Testis (tissue), 3 donors: Measurements from ENCODE around the gene UBE2E2. TPM values are rescaled to one million over a fixed set of nuclear protein-coding genes. Genes with fewer than 3 reads are reported as not detected.

Experiments used
- DNase-seq: peaks from one replicate; pipeline ENCODE4 v3.0.0-alpha.2; 2019
- H3K27ac ChIP-seq, 2 donors: fragments of 200-600 bp; sonication (generic); one replicate each; pipeline ENCODE4 v1.5.1; 2019
- H3K27me3 ChIP-seq: fragments of 200-600 bp; sonication (generic); one replicate; pipeline ENCODE4 v1.5.1; 2019
- H3K36me3 ChIP-seq: fragments of 200-600 bp; sonication (generic); one replicate; pipeline ENCODE4 v1.5.1; 2017; ENCODE audit warnings: low read depth; ENCODE audit errors: missing control alignments
- H3K4me1 ChIP-seq: fragments of 200-600 bp; sonication (generic); one replicate; pipeline ENCODE4 v1.5.1; 2019
- H3K4me3 ChIP-seq, 2 donors: fragments of 200-600 bp; sonication (generic); one replicate each; pipeline ENCODE4 v1.5.1; 2017 to 2019
- H3K9me3 ChIP-seq: fragments of 200-600 bp; sonication (generic); one replicate; pipeline ENCODE4 v1.5.1; 2017
- POLR2A ChIP-seq: fragments of 450-650 bp; IDR thresholded peaks from one replicate; pipeline ENCODE4 v1.6.1; 2017; ENCODE audit warnings: antibody characterized with exemption, mild to moderate bottlenecking, moderate library complexity
- WGBS, 2 donors: methylation state at CpG; one replicate each; pipeline ENCODE4 v1.1.5; 2018; 5-methylcytosine and 5-hydroxymethylcytosine counted together
- intact Hi-C: fragments of 100-400 bp; cut with DNase I; formaldehyde crosslinking; loops from one replicate; pipeline ENCODE4 v1.15.1; 2023; ENCODE audit warnings: low total_unique reads
- polyA plus RNA-seq: library from polyadenylated mRNA; stranded (reverse); fragments of 350-450 nt; fragmentation: Illumina TruSeq; extraction: RNeasy Lipid Tissue Mini Kit (QIAGEN cat#74804); gene quantifications from one replicate; pipeline ENCODE4 v1.2.3, GENCODE V29; 2014; ENCODE audit warnings: low read depth, low replicate concordance; ENCODE audit not compliant: insufficient read depth
- total RNA-seq, 2 donors: library from RNA; depleted of rRNA; stranded (reverse); fragments of >200 nt; gene quantifications; one replicate each; pipeline ENCODE4 v1.2.3, GENCODE V29; 2016
- TF ChIP-seq, protein P1 (sequence below), 3 experiments: fragments of 450-650 bp in 2 of 3; fragments of 200-600 bp in 1 of 3; sonication (generic) in 1 of 3; IDR thresholded peaks; one replicate each; pipeline ENCODE4 v1.5.1; 2016 to 2019; ENCODE audit warnings: antibody characterized with exemption in 3 of 3, mild to moderate bottlenecking in 2 of 3, moderate library complexity in 1 of 3

Gene UBE2E2
- total and polyA plus RNA-seq, 3 donors from 2014 or later, result 45.5 to 94.2 (median 48.7) TPM

DNA sequence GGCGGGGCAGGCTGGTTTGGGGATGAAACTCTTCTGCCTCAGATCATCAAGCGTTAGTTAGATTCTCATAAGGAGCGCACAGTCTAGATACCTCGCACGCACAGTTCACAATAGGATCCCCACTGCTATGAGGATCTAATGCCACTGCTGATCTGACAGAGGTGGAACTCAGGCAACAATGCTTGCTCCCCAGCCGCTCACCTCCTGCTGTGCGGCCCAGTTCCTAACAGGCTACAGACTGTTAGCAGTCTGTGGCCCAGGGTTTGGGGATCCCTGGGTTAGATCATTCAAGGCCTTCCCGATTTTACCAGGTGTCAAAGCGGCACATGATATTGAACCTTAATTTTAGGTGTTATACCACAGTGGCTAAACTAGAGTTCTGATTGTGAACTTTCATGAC is 232.8 kb downstream of the UBE2E2 start:
- 94 to 96% methylated on average over 8 to 9 of the region's 9 CpGs for WGBS, 2 donors
- Histone ChIP-seq H3K36me3 (no peaks in the 10 kb centered on the region), H3K9me3 (no peaks in the 10 kb centered on the region), H3K27me3 (no peaks in the 10 kb centered on the region), H3K4me3 (no peak overlapping the region), H3K27ac (no peak overlapping the region), H3K4me1 (no peaks in the 10 kb centered on the region)
- TF ChIP-seq, protein P1, sequence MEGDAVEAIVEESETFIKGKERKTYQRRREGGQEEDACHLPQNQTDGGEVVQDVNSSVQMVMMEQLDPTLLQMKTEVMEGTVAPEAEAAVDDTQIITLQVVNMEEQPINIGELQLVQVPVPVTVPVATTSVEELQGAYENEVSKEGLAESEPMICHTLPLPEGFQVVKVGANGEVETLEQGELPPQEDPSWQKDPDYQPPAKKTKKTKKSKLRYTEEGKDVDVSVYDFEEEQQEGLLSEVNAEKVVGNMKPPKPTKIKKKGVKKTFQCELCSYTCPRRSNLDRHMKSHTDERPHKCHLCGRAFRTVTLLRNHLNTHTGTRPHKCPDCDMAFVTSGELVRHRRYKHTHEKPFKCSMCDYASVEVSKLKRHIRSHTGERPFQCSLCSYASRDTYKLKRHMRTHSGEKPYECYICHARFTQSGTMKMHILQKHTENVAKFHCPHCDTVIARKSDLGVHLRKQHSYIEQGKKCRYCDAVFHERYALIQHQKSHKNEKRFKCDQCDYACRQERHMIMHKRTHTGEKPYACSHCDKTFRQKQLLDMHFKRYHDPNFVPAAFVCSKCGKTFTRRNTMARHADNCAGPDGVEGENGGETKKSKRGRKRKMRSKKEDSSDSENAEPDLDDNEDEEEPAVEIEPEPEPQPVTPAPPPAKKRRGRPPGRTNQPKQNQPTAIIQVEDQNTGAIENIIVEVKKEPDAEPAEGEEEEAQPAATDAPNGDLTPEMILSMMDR (IDR thresholded peaks at IDR 0.05), result no peak
- TF ChIP-seq POLR2A, result no peak
- intact Hi-C loops, result no loop called here
- DNase-seq, result no peak

DNA sequence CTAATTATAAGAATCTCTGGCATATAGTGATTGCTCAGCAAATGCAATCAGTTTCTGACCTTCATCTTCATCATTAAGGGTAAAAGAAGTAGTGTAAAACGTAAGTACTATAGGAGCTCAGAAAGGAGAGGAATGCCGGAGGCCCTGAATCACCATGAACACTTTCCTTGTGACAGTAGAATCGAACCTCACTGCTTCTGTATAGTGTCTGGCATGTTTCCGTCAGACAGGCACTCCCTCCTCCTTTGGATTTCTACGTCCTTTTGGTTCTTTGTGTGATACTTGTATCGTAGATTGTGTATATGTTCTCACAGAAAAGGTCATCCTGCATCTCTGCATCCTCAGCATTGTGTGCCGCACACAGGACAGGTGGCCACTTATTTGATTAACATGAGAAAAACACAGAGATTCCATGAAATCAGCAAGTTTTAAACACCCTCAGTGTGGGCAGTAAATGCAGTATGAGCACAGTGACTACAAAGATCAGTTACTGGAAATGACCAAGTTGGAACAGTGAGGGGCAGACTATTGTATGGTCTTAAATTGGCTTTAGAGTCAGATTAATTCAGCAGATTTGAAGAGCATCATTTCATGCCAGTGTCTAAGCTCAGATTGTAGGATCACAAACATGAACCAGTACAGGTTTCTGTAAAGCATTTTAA is 234.5 kb downstream of the UBE2E2 start:
- H3K36me3 ChIP-seq, result no peaks in the 10 kb centered on the region
- WGBS, 2 donors, result 90 to 93% methylated on average over 7 of the region's 7 CpGs
- no peak overlapping the region for H3K27ac ChIP-seq
- no peaks in the 10 kb centered on the region for H3K9me3 ChIP-seq
- no peak overlapping the region for H3K4me3 ChIP-seq
- TF ChIP-seq, protein P1 (IDR thresholded peaks at IDR 0.05), result no peak
- no peak for TF ChIP-seq POLR2A
- DNase-seq, result no peak
- no peaks in the 10 kb centered on the region for H3K27me3 ChIP-seq
- intact Hi-C loops, result no loop called here
- no peaks in the 10 kb centered on the region for H3K4me1 ChIP-seq

DNA sequence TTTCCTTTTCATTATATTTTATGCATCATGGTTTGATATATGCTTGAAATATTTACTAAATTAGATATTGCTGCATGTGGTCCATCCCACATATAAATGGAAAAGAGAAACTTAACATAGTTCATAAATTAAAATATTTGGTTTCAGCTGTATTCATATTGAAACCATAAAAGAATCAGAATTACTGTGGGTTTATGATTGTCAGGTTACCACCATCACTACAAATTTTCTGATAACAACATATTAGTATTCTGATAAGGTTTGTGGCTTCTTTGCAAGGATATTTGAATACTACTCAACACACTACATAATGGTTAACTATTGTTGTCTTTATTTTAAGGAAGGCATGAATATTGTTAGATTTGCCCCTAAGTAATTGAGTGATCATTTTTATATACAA is 235.5 kb downstream of the UBE2E2 start:
- no peaks in the 10 kb centered on the region for H3K27me3 ChIP-seq
- H3K36me3 ChIP-seq, result no peaks in the 10 kb centered on the region
- no peak for DNase-seq
- intact Hi-C loops, result no loop called here
- no peak overlapping the region for H3K27ac ChIP-seq
- H3K4me3 ChIP-seq, result no peak overlapping the region
- H3K4me1 ChIP-seq, result no peaks in the 10 kb centered on the region
- TF ChIP-seq POLR2A, result no peak
- TF ChIP-seq, protein P1 (IDR thresholded peaks at IDR 0.05), result no peak
- H3K9me3 ChIP-seq, result no peaks in the 10 kb centered on the region

DNA sequence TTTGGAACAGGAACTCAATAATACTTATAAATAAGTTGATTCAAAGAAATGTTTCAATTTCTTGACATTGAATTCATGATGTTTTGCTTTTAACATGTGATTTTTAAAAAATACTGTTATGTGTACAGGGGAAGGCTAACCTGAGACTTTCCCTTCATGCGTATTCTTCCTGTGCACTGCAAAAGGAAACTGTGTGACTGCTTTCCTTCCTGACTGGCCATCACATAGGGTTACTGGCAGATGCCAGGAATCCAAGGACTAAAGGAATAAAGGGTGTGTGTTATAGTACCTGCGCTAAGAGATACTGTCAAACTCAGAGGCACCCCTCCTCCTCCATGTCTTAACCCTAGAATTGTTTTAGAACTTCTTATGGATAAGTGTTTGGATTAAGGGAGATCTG is 236.0 kb downstream of the UBE2E2 start:
- Histone ChIP-seq H3K9me3 (no peaks in the 10 kb centered on the region), H3K4me3 (no peak overlapping the region), H3K27ac (no peak overlapping the region), H3K27me3 (no peaks in the 10 kb centered on the region), H3K36me3 (no peaks in the 10 kb centered on the region), H3K4me1 (no peaks in the 10 kb centered on the region)
- no peak for TF ChIP-seq POLR2A
- TF ChIP-seq, protein P1 (IDR thresholded peaks at IDR 0.05), result no peak
- intact Hi-C loops, result no loop called here
- 82 to 97% methylated on average over 2 of the region's 2 CpGs for WGBS, 2 donors
- DNase-seq, result no peak
